Fibroblast of villous mesenchyme (primary cell): Measurements from ENCODE around the gene NAPSA. TPM values are rescaled to one million over a fixed set of nuclear protein-coding genes. Genes with fewer than 3 reads are reported as not detected.

Experiments
- DNase-seq: peaks from one replicate; pipeline ENCODE4 v3.0.0-alpha.2; 2010; ENCODE audit warnings: low read depth
- H3K4me3 ChIP-seq: 2 replicates; pipeline ENCODE4 v1.5.1; 2011; ENCODE audit warnings: low read depth, mild to moderate bottlenecking, low read length
- total RNA-seq: library from RNA; depleted of rRNA; stranded (reverse); fragments of >200 nt; gene quantifications from 2 replicates; pipeline ENCODE4 v1.2.3, GENCODE V29; 2012
- TF ChIP-seq, protein P1 (sequence below): IDR thresholded peaks from 2 replicates; pipeline ENCODE4 v1.5.1; 2012; ENCODE audit warnings: low read depth, mild to moderate bottlenecking, low read length; ENCODE audit not compliant: insufficient read depth

Gene NAPSA
- total RNA-seq, 1 donor = under 0.01 TPM

DNA sequence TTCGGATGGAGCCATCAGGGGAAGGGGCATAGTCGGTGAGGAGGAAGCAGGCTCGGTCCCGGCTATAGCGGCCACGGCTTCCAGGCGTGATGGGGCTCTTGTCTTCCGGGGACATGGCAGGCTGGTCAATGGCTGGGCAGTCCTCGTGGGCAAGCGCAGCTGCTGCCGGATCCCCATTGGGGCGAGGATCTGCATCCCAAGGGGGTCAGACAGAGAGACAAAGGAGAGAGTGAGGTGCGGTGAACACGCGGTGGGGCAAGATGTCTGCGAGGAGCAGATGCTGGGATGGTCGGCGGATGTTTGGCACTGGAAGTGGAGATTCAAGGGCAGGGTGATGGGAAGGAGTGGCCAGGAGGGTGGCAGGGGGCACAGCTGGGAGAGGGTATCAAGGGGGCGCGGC is 44.8 kb downstream of the NAPSA start:
- DNase-seq = no peak
- H3K4me3 ChIP-seq = no peak overlapping the region
- TF ChIP-seq, protein P1, sequence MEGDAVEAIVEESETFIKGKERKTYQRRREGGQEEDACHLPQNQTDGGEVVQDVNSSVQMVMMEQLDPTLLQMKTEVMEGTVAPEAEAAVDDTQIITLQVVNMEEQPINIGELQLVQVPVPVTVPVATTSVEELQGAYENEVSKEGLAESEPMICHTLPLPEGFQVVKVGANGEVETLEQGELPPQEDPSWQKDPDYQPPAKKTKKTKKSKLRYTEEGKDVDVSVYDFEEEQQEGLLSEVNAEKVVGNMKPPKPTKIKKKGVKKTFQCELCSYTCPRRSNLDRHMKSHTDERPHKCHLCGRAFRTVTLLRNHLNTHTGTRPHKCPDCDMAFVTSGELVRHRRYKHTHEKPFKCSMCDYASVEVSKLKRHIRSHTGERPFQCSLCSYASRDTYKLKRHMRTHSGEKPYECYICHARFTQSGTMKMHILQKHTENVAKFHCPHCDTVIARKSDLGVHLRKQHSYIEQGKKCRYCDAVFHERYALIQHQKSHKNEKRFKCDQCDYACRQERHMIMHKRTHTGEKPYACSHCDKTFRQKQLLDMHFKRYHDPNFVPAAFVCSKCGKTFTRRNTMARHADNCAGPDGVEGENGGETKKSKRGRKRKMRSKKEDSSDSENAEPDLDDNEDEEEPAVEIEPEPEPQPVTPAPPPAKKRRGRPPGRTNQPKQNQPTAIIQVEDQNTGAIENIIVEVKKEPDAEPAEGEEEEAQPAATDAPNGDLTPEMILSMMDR = no peak

DNA sequence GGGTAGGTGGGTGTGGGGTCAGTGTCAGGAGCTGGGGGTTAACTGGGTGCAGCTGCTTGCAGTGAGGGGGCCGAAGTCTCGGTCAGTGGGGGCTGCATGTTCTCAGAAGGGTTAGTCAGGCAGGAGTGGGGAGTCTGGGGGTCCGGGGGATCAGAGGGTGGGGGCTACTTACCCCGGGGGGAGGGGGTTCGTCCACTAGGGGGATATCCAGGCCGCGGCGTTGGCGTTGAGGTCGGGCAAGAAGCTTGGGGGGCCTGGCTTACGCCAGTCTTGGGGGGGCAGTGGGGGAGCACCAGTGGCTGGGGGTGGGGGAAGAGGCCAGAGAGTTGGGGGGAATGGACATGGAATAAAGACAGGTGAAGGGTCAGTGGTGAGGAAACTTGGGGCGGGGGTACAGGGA is 45.4 kb downstream of the NAPSA start:
- TF ChIP-seq, protein P1 = no peak
- no peak for DNase-seq
- no peak overlapping the region for H3K4me3 ChIP-seq

DNA sequence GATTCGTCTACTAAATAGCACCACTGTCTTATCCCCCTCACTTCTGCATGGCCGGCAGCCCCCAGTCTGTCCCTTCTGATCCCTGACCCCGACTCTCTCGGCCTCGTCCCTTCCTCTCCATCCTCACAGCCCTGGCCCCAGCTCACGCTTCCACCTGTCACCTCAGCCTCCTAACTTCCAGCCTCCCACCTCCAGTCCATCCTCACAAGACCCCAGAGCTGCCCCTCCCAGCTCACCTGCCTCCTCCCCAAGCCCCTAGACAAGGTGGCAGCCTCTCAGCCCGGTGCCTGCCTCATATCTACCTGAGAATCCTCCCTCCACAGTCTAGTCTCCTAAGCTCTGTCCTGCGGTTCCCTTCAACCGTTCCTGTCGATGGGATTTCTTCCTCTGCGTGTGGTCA is 46.3 kb downstream of the NAPSA start:
- no peak for DNase-seq
- TF ChIP-seq, protein P1 = no peak
- H3K4me3 ChIP-seq = no peak overlapping the region

DNA sequence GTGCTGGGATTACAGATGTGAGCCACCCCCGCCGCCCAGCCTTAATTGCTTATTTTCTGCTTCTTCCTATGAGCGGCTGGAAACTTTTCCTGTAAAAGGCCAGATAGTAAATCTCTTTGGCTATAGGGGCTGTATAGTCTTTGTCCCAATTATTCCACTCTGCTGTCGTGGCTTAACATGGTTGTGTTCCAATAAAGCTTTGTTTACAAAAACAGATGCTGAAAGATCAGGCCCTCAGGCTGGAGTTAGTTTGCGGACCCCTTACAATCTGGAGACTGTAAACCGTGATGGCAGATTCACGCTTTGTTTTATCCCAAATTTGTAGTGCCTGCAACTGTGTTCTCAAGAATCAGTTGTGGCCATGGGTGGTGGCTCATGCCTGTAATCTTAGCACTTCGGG is 47.0 kb downstream of the NAPSA start:
- no peak for DNase-seq
- TF ChIP-seq, protein P1 = no peak
- H3K4me3 ChIP-seq = no peak overlapping the region

DNA sequence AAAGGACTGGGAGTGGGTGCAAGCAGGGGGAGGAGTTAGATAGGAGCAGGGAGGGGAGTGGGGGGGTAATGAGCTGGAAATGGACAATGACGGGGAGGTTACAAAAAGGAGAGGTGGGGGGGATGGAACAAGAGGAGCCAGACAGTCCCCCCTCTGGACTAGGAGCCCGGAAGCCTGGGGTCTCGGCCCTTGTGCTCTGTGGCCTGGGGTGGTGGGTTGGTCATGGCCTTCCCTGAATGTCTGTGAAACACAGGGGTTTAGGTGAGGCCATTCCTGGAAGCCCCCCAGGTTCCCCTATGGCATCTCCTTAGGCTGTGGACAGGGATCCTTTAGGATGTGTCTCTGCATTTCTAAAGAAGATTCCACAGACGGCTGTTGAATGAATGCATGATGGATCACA is 48.3 kb downstream of the NAPSA start:
- TF ChIP-seq, protein P1 = no peak
- no peak for DNase-seq

DNA sequence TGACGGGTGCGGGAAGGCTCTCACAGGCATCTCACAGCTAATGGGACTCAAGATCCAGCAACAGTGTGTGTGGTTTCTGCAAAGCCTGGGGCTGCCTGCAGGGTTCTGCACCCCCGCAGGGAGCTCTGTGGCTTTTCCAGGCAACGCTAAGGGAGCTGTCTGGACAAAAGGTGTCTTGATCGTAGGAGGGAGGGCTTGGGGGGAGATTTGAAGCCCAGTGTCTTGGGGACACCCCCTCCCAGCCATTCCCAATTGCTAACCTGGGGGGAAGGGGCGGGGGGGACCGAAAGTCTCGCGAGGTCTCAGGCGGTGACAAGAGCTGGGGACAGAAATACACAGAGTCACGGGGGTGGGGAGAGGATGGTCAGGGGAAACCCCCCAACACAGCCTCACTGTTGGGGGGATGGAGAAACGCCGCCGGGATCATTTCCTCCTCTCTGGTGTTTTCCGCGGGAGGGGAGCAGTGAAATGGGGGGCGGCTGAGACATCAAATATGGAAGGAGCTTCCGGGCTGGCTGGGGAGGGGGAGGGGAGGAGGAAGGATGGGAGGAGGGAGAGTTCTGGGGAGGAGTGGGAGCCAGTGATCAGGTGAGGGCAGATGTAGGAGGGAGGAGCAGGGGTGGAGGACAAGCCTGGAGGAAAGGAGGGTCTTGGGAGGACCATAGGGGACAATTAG is 49.5 kb downstream of the NAPSA start:
- TF ChIP-seq, protein P1 = no peak
- H3K4me3 ChIP-seq = no peak overlapping the region
- no peak for DNase-seq

More for the DNA sequence above, 48.3 kb downstream of the NAPSA start:
- H3K4me3 ChIP-seq = no peak overlapping the region
